Endometrial microvascular endothelial cells (primary cell): ENCODE measurements around the gene APRT. TPM values are rescaled to one million over a fixed set of nuclear protein-coding genes. Genes with fewer than 3 reads are reported as not detected.

Experiments
- in situ Hi-C: cut with HindIII; loops from 2 replicates; pipeline ENCODE4 v1.10.0; 2017; ENCODE audit warnings: low sequenced_read_pairs, low pct_unique_long_range_greater_than_20kb; ENCODE audit errors: inconsistent ontology term
- total RNA-seq: library from RNA; depleted of rRNA; stranded (reverse); fragments of >200 nt; gene quantifications from one replicate; pipeline ENCODE4 v1.2.3, GENCODE V29; 2015; ENCODE audit errors: inconsistent ontology term

APRT gene
- total RNA-seq, 1 donor from 2014 or later = 253 TPM

DNA sequence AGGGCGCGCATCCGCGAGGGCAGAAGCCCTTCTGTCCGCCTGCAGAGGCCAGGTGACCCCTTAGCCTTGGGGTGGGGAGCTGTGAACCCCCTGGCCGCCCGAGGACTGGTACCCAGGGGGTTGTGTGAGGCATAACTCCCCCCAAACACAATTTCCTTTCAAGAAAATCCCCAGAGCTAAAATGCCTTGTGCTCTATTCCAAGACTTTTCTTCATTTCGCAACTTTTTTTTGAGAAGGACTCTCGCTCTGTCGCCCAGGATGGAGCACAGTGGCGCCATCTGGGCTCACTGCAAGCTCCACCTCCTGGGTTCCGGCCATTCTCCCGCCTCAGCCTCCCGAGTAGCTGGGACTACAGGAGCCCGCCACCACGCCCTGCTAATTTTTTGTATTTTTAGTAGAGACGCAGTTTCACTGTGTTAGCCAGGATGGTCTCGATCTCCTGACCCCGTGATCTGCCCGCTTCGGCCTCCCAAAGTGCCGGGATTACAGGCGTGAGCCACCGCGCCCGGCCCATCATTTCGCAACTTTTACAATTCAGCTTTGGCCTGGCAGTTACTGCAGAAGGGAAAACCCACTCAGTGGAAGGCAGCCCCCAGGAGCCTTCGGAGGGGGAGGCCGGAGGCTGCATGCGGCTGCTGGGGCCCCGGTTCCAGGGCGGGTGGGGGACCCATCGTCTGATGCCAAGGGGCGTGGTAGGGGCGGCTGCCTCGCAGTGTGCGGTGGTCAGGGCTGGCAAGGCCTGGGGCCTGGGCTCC is 963 bp upstream of the APRT start:
- in situ Hi-C loops = no loop called here

DNA sequence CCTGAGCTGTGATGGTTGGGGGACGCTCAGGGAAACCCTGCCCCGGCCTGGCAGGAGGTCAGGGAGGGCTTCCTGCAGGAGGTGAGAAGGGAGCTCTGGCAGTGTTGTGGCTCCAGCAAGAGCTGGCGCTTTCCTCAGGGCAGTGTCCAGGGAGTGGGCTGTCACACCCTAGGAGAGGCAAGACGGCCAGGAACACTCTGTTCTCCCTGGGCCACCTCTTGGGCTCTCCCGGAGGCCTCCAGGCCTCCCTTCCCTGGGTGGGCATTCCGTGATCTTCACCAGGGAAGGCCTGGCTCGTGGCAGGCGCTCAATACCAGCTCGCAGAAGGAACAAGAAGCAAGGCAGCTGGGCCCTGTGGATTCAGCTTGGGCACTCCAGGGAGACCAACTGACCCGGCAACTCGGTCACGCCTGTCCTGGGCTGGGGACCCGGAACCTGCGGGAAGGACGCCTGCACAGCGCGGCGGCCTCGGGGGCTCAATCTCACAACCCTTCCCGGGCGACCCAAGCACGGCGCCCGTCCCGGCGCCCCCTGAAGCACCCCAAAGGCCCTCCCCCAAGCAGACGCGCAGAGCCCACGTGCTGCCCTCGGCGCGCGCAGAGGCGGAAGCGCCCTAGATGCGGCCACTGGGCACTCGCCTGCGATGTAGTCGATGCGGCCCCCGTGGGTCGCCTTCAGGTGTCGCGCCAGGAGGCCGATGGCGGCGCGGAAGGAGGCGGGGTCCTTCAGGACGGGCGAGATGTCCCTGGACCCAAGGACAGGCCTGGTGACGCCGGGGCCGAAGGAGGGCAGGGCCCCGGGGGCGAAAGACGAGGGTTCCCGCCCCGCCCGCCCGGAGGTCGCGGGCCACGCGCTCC is 588 bp downstream of the APRT start:
- in situ Hi-C loops = no loop called here

DNA sequence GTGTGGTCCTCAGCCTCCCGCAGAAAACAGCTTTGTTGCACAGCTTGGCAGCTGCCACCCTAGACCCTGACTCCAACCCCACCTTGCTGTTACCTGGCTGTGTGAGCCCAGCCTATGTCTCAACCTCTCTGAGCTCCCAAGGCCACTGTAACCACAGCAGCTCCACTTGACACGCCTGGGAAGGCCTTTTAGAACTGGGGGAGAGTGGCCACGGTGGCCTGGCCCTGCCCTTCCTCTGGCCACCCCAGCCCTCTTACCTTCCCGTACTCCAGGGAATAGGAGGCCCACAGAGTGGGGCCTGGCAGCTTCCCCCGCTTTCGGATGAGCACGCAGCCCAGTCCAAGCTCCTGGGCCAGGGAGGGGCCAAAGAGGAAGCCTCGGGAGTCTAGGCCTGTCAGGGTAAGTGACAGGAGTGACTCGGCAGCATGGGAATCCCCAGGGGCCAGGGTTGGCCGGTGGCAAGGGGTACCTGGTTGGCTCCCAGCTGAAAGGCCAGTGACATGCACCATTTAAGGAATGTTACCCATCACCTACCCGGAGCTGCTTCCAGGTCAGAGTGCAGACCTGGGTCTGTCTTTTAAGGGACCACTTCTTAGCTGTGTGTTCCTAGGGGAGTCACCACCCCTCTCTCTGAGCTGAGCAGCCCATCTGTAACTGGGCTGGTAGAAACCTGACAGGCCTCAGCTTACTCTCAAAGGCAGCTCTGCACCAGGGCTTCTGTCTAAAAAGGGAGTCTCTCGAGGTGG is 1.4 kb downstream of the APRT start:
- in situ Hi-C loops = no loop called here

DNA sequence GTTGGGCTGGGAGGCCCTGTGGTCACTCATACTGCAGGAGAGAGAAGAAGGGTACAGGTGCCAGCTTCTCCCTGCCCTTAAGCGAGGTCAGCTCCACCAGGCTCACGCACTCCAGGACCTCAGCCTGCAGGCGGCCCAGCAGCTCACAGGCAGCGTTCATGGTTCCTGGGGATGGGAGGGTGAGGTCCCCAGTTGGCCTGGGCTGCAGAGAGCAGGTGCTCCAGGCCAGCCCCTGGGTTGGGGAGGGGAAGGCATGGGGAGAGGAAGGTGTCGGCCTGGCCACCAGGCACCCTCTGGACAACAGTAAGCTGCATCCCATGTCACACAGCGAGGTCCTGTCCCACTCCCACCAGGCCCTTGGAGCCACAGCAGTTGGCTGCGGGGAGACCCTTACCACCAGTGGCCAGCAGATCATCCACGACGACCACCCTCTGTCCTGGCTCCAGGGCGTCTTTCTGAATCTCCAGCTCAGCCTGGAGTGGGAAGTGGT is 2.0 kb downstream of the APRT start:
- in situ Hi-C loops = no loop called here

DNA sequence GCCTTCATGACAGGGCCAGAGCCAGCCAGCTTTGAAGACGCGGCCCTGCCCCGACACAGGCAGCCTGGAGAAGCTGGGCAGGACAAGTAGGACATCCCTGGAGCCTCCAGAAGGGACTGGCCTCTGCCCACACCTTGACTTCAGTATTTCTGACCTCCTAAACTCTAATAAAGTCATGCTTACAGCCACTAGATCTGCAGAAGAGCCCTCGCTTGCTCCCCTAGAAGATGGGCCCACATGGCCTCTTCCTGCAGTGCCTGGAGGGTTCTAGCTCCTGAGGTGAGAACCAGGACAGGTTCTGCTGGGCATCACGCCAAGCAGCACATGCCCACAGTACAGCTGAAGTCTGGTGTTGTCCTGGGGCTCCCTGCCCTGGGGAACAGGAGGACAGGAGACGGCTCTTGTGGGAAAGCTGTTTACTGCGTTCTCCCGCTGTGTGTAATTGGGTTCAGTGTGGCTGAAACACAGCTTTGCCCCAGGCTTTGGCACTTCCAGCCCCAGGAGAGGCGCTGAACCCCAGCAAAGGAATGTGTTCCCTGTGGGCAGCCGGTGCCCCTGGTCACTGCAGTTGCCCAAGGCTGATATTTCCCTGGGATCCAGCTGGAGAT is 2.6 kb downstream of the APRT start:
- in situ Hi-C loops = no loop called here

DNA sequence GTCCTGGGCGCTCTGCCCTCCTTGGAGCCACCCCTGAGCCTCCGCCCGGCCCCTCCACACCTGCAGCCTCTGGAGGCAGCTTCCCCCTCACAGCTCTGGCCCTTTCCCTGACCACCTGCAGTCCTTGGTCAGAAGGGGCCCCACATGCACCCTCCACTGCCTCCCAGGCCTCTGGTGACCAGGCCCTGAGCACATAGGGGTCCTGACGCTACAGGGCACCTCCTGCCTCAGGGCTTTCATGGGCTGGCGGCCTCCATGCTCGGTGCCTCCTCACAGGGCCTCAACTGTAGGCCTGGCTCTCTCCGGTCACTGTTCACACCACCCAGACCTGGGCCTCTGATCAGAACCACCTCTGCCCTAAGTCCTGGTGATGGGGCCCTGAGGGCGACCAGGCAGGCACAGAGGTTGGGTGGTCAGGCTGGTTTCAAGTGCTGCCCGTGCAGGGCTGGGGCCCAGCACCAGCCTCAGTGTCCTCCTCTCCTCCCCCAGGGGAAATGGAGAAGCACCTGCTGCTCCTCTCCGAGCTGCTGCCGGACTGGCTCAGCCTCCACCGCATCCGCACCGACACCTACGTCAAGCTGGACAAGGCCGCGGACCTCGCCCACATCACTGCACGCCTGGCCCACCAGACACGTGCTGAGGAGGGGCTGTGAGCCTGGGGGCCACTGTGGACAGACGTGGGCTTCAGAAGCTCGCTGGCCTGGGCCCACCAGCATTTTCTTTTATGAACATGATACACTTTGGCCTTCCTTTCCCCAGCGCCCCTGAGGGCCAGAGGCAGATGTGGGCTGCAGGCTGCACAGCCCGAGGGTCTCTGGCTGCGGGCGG is 3.9 kb downstream of the APRT start:
- in situ Hi-C loops = no loop called here

DNA sequence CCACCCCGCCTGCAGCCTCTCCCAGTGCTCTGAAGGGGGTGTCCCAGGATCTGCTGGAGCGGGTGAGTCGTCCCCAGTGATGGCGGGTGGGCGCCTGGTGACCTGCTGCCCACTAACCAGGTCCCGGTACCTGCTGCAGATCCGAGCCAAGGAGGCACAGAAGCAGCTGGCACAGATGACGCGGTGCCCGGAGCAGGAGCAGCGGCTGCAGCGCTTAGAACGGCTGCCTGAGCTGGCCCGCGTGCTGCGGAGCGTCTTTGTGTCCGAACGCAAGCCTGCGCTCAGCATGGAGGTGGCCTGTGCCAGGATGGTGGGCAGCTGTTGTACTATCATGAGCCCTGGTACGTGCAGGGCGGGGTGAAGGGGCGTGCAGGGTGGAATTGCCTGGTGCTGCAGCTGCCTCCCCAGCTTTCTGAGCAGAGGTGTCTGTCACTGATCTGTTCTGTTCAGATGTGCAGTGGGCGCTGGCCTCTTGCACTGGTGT is 4.5 kb downstream of the APRT start:
- in situ Hi-C loops = no loop called here

DNA sequence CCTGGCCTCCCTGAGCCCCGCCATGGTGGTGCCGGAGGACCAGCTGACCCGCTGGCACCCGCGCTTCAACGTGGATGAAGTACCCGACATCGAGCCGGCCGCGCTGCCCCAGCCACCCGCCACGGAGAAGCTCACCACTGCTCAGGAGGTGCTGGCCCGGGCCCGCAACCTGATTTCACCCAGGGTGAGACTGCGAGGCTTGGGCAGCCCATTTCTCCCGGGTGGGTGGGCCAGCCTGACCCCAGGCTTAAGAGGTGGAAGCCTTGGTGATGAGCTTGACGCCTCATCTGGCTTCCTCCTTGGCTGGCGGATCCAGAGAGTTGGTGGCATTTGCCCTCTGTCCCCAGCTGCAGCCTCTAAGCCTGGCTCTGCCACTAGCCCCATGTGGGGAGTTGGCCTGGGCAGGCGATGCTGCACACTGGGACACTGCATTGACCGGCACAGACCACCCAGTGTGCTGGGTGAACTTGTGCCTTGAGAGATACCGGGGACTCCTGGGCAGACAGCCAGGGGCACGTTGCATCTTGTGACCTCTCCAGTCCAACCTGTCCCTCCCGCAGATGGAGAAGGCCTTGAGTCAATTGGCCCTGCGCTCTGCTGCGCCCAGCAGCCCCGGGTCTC is 5.1 kb downstream of the APRT start:
- in situ Hi-C loops = no loop called here

DNA sequence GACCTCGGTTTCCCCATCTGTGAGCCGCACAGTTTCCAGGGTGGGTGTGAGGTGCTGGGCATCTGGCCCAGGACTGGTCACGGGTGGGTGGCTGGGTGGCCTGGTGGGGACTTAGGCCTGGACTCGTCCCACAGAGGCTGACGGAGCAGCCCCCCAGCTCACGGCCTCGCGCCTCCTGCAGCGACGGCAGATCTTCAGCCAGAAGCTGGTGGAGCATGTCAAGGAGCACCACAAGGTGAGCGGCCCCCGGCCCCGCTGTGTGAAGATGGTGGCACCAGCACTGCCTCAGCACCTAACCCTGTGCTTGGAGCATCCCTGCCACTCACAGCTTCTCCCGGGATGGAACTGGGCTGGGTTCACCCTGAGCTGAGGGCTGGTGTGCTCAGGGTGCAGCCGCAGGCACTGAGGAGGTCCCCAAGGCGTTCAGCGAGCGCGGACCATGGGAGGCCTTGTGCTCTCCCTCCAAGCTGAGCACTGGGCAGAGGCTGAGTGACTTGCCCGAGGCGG is 5.8 kb downstream of the APRT start:
- in situ Hi-C loops = no loop called here

DNA sequence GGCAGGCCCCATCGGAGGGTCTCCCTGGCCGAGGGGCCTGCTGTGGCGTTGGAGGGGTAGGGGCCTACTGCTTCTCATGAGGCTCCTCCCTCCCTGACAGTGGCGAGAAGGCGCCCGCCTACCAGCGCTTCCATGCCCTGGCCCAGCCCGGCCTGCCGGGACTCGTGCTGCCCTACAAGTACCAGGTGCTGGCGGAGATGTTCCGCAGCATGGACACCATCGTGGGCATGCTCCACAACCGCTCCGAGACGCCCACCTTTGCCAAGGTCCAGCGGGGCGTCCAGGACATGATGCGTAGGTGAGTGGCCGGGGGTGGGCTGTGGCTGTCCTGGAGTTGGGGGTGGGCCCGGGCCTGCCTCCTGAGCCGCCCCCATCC is 6.4 kb downstream of the APRT start:
- in situ Hi-C loops = no loop called here

DNA sequence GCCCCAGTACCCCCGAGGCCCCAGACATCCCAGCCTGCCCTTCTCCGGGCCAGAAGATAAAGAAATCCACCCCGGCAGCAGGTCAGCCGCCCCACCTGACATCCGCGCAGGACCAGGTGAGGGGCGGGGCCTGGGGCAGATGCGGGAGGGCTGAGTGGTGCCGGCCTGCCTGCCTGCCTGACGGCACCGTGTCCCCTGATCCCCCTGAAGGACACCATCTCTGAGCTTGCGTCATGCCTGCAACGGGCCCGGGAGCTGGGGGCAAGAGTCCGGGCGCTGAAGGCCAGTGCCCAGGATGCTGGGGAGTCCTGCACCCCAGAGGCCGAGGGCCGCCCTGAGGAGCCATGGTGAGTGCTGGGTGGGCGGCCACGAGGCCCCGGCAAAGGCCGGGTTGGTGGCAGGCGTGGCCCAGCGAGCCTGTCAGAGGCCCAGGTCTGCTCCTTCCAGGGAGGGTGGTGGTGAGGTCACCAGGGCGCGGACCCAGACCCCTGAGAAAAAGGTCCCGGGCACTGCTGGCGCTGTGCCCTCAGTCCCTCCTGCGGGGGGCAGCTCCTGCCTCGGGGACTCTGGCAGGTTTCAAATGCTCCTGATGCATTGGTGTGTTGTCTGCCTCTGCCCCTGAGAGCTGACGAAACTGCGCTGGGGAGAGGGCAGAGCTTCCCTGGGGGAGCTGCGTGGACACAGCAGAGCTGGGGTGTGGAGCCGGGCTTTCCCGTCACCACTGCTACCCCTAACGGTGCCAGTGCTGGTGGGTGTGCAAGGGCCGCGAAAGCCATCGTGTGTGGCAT is 7.0 kb downstream of the APRT start:
- in situ Hi-C loops = no loop called here

DNA sequence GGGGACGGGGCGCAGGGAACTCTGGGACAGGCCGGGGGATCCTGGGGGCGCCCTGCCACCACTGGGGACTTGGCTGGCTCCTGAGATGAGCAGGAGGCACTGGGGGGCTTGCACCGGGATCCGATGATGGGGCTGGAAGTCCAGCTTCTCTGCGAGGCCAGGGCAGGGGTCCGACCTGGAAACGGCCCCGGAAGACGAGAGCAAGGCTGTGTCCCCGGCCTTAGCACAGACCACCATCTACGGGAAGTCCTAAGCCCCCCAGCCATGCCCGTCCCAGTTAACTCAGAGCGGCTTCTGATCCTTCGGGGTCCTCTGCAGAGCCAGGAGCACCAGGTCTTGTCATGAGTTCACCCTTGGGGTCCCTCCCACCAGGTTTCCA is 7.6 kb downstream of the APRT start:
- in situ Hi-C loops = no loop called here

DNA sequence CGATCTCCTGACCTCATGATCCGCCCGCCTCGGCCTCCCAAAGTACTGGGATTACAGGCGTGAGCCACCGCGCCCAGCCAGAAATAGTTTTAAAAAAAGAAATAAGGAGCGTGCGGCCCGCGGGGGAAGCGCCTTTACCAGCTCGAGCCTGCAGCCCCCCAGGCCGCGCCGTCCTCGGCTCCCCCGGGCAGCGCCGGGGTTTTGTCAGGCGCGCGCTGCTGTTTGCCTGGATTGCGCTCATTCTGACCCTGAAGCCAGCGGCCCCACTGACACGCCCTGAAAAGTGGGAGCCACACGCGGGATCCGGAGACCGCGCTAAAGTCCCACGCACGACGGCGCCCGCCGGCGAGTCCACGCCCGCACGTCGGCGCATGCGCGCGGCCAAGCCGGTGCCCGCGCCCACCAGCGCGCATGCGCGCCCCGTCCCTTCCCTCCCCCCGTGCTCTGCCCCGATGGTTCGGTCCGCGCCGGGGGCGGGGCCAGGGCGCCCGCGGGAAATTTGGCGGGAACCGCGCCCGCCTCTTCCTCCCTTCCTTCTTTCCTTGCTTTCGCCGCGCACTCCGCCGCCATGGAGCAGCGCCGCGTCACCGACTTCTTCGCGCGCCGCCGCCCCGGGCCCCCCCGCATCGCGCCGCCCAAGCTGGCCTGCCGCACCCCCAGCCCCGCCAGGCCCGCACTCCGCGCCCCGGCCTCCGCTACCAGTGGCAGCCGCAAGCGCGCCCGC is 8.3 kb downstream of the APRT start, which contains the start of gene CDT1:
Gene CDT1, plus strand, starts transcription at position 526 of the 724 bp plus-strand sequence. Its CDS starts 43 bp downstream, at position 569.
- in situ Hi-C loops = no loop called here

DNA sequence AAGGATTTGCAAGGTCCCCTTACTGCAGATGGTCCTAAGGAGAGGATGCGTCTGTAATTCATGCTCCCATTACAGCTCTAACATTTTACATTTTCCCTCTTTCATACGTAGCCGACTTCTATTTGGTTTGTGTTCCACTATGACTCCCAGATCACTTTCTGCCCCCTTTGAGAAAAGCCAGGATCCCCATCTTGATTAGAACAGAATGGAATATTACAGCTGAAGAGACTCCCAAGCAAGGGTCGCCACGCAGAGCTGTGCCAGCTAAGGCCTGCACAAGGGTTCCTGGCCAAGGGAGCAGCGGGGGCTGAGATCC is 11.5 kb downstream of the APRT start:
- in situ Hi-C loops = no loop called here

DNA sequence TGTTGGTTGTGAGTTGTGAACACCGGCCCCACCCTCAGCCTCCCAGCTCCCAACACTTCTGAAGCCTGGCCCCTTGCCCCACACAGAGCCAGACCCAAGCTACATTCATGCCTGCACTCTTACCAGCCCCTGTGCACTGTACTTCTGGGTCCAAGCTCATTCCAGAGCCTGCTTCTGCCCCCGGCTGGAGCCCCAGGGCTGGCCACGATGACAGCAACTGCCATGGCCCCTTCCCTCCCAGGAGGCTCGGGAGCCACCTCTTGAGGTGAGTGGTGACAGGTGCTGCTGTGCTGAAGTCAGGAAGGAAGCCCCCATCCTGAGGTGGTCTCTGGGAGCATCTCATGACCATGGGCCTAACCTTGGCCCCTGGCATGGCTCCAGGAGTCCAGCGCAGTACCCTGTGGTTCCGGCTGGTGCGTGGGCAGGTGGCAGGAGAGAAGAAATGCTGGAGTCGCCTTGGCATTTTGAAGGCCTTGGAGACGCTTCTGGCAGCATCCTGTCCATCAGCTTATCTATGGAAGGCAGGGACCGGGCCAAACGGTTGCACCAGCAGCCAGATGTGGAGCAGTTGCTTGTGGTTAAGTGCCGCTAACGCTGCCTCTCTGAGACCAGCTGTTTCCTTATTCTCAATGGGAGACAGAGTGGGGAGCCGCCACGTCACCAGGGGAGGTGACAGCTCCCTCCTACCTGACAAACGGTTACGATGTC is 12.0 kb downstream of the APRT start:
- in situ Hi-C loops = no loop called here
